DND-41 (cell line): ENCODE measurements around the gene ZHX3.

Experiments used
- CTCF ChIP-seq: IDR thresholded peaks from 2 replicates; pipeline ENCODE4 v1.5.1; 2012; ENCODE audit warnings: borderline replicate concordance, low read length, moderate library complexity, mild to moderate bottlenecking; ENCODE audit not compliant: poor library complexity, severe bottlenecking; ENCODE audit errors: extremely low read depth
- EZH2 ChIP-seq: IDR thresholded peaks from 3 replicates; pipeline ENCODE4 v1.6.1; 2012; ENCODE audit warnings: borderline replicate concordance, low read depth, mild to moderate bottlenecking, moderate library complexity, low read length, inconsistent platforms; ENCODE audit not compliant: severe bottlenecking

GRCh38 chr20:41364967-41365765 is 47.6 kb upstream of the ZHX3 start:
- no peak for TF ChIP-seq CTCF
- TF ChIP-seq EZH2, result no peak
